ENCODE results near the gene SLC2A2. TPM values are rescaled to one million over a fixed set of nuclear protein-coding genes. Genes with fewer than 3 reads are reported as not detected.

SLC2A2 gene
- total RNA-seq, result 1.9 TPM in 1 of 2 replicates, not detected in the other

GRCh38 chr3:171026597-171027293, at the start of gene SLC2A2:
Gene SLC2A2, minus strand, starts transcription at chr3:171026720. Its CDS starts 50 bp downstream, at chr3:171026670.

Other genes starting within 250 kb of the SLC2A2 start
- gene RPL22L1, start 156.5 kb downstream of the SLC2A2 start, total RNA-seq, result 49.6 and 163 TPM in 2 replicates
- gene EIF5A2, start 118.1 kb downstream of the SLC2A2 start, total RNA-seq, result 3.5 and 5.2 TPM in 2 replicates

Data from mesangial cell (primary cell).